HG03432 (cell line): ENCODE measurements around the gene HMX2.
"Not testable (repeated sequence)": the region's sequence is repeated elsewhere in the genome, so short reads cannot be mapped to it uniquely, and the experiment has no call there.

Experiments used
- ATAC-seq: cut with Tn5 transposase; IDR thresholded peaks from one replicate; pipeline ENCODE4 v1.9.1; 2021; ENCODE audit warnings: mild to moderate bottlenecking, moderate library complexity; ENCODE audit not compliant: unreplicated experiment

HMX2 gene

DNA sequence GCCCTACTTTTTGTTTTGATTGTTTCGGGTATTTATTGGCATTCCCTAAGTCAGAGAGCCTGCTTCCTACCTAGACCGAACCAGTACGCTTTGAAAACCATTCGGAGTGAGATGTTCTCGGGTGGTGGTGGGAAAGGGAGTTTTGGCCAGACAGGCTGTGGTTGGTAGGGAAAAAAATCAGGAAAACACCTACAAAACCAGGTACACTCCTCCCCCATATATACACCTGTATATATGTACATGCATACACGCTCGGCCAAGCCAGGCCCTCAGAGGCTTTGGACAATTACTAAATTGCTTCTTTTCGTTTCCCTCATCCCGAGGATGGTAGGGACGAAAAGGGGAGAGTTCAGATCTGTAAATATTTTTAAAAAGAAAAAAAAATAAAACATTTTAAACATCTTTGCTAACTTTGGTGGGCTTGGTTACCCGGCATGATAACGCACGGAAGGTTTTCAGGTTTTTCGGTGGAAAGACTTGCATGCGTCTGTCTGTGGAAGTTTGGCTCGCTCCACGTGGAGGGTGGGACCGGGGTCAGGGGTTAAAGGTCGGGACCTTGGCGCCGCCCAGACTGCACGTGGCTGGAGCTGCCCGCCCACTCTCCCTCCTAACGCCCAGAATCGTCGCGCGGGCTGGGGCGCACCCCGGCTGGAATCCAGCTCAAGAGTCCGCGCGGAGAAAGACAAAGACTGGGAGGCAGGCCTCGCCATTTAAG, 2.5 kb downstream of the HMX2 start:
- no peak for ATAC-seq

DNA sequence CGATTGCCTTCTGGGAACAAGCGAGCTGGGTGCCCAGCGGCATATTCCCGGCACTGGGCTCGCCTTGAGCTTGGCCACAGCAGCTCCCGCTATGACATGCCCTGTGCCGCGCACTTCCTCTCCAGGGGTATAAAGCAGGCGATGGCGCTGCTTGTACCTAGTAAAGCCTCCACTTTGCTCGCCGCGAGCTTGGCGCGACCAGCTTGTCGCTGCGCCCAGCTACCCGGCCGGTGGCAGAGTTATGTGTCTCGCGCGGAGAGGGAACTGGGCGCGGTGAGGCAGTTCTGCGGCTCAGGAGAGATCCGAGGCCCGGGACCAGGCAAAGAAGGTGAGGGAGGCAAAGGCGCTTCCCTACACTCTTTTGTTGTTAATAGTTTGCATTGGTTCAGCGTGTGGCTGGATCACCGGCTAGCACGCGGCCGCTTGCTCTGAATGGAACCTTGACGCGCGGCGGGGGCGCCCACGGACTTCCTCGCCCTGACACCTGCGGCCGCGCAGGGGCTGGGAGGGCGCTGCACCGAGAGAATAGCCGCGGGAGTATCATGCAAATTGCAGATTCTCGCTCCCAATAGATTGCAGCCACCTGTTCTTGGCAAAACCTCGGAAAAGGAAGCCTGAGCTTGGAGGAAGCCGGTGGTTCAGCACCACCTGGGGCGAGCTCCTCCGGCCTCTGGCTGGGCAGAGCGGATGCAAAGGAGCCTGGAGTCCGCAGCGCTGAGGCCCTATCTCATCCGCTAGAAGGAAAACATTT, 3.2 kb downstream of the HMX2 start:
- ATAC-seq, result no peak

DNA sequence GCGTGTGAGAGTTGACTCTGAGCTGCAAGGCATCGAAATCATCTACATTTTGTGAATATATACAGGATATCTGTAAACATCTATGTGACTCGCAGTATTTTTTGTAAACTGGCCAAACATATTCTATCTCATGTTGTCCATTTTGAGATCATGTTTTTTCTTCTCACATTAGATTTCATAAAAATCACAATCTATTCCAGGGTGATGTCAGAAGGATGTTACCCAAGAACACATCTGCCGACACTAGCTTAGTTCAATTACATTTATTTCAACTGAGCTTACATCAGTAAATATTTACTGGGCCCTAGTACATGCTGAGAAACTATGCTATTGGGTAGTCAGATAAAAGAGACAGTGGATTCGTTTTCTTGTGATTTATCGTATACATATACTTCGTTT, 3.8 kb downstream of the HMX2 start:
- no peak for ATAC-seq

DNA sequence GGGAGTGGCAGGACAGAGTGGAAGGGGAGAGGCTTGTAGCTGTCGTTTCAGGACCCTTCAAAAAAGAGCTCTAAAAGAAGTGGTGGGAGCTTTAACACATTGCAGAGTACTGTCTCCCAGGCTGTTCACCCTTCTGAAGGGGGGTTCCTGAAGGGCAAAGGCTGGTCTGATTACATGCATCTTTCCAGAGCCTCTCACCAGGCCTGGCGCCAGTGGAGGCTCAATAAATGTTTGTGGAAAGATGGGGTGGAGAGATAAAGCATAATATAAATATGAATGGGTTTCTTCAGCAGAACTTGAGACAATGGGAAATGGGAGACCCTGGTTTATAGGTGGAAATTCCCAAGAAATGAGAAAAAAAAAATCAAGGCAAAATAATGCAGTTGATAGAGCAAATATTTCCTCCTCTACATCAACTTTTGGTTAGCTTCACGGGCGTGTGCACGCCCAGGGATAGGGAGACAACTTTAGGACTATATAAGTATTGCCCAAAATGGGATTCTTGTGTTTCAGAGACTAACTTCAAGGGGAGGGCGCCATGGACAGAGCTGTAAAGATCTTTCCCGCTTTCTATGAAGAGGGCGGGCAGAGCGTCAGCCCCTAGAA, 5.7 kb downstream of the HMX2 start:
- no peak for ATAC-seq

DNA sequence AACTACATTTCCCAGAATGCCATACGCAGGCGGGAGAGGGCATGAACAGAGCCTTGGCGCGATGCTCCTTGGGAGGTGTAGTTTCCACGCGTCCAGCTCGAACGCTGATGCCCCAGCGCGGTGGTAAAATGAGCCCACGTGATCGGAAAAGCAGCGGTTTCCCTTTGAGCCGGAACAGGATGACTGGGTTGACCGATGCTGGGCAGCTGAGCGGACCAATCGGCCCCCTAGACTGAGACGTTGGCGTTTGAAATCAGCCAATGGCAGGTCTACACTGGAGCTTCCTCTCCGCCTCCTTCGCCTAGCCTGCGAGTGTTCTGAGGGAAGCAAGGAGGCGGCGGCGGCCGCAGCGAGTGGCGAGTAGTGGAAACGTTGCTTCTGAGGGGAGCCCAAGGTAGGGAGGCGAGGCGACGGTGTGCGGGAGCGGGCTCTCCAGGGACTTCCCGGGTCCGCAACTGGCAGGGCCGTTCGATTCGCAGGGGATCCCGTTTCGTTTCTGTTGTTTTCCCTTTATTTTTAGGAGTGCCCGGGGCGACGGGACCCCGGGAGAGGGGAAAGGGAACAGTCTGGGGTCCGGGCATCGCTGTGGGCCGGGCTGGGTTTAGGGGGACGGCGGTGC, 6.3 kb downstream of the HMX2 start, which contains the start of gene BUB3:
Gene BUB3, plus strand, starts transcription at position 311 of the 619 bp plus-strand sequence. CDS start 516 bp downstream, outside the sequence.
- ATAC-seq, result peak; percentile 90

DNA sequence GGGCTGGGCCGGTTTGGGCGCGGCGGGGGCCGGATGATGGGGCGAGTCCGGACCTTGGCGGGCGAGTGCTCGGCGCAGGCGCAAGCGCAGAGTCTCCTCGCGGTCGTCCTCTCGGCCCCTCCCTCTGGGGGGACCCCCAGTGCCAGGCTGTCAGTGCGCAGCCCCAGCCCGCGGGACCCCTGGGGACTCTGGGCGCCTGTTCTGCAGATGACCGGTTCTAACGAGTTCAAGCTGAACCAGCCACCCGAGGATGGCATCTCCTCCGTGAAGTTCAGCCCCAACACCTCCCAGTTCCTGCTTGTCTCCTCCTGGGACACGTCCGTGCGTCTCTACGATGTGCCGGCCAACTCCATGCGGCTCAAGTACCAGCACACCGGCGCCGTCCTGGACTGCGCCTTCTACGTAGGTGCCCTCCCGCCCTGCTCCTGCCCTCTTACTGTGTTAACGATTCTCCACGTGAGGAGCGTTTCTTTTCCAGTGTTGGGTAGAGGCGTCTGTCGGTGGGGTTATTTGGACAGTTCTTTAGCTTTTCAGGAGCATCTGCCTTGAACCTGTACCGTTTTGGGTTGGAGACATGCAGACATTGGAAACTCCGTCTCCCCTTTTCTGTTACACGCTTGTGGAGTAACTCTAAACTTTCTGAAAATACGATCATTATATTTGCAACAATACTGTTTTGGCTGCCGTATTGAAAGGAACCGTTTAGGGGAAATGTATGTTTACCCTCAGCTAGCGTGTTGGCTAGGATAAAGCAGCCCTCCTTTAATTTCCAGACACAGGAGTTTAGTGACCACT, 7.0 kb downstream of the HMX2 start:
- ATAC-seq, result peak; percentile 66

DNA sequence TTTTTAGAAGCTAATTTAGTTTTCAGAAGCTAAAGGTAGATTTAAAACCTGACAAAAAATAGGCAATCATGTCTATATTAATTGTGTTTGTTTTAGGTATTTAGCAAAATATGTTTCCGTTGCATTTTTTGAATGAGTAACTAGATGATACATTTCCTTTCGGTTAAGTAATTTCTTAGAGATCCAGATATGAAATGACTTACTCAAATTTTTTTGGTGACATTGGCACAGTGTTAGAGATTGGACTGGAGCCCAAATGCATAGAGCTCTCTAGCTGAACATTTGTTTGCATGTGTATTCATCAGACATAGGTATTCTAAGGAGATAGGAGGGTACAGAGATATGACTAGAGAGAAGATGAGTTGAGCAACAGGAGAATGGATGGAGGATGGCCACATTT, 8.1 kb downstream of the HMX2 start:
- ATAC-seq, result no peak

DNA sequence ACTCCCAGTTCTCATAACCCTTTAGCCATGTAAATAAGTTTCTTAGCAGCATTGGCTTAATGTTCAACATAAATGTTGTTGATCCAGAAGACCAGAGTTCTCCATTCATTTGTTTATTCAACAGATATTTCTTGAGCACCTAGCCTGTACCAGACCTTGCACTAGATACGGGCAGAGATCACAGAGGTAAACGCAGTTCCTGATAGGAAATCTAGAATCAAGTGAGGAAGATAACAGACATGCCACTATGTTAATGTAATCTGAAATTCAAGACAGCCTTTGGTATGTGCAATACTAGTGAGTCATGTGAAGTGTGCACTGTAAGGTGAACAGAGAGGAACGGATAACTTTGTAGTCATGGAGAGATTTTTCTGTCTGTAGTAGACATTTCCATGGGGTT, 9.3 kb downstream of the HMX2 start:
- no peak for ATAC-seq

DNA sequence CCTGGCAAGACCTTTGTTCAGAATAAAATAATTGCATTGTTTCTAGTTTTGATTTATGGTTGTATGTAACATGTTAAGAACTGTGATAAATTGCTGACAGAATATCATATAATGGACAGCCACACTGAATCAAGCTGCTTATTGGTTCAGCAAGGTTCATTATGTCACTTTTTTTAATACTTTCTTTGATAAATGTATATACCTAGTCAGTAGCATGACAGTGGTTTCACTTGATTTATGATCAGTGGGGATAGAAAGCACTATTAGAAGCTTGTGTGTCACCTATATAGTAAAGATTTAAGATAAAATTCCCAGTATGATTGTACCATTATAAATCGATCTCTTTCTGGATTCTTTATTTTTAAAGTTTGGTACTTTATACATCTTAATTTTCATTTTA, 10.7 kb downstream of the HMX2 start:
- ATAC-seq, result no peak

DNA sequence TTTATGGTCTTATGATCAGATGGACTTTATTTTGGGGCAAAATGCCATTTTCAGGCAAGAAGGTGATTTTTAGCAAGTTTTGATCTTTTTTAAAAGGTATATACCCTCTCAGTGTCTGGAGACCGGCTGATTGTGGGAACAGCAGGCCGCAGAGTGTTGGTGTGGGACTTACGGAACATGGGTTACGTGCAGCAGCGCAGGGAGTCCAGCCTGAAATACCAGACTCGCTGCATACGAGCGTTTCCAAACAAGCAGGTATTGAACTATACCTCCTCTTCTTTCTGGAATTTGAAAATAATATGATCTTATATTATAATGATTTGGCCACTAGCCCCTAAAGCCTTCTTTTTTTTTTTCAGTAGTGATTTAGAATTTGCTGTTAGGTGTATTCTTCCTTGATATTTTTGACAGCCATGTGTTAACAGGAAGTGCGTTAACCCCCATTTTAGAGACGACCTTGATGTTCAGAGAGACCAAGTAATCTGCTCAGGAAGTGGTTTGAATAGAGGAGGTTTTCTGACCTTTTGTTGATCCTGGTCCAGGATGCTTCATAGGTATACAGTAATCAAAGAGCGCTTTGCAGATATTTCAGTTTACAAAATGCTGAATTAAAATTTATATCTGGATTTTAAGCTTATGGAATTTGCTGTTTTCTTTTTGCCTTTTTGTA, 12.5 kb downstream of the HMX2 start:
- no peak for ATAC-seq

DNA sequence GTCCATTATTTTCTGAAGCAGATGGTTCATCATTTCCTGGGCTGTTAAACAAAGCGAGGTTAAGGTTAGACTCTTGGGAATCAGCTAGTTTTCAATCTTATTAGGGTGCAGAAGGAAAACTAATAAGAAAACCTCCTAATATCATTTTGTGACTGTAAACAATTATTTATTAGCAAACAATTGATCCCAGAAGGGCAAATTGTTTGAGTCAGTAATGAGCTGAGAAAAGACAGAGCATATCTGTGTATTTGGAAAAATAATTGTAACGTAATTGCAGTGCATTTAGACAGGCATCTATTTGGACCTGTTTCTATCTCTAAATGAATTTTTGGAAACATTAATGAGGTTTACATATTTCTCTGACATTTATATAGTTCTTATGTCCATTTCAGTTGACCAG, 16.4 kb downstream of the HMX2 start:
- no peak for ATAC-seq

DNA sequence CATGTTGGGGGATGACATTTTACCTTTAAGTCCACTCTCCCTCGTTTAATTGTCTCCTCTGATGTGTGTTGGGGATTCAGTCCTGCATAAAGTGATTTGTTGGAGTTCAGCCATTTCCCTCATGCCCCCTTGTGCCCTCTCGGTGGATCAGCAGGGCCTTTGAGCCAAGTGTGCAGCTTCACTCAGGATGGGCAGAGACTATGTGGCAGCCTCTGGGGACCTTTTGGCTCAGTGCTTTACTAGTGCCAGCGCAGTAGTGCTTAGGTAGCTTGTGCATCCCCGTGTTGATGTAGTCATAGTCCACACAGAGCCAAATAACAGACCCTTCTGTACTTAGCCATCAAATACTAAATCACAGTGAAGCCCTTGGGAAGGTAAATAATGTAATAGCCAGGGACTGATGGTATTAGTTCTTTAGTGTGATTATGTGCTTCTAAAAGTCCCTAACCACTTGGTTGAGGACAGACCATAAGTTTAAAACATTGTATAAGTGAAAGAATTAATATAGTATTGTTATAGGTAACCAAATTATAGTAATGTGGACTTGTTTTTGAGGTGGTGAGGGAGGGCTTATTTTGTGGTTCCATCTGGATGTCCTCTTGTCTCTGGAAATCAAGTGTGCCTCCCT, 17.6 kb downstream of the HMX2 start:
- ATAC-seq, result no peak

DNA sequence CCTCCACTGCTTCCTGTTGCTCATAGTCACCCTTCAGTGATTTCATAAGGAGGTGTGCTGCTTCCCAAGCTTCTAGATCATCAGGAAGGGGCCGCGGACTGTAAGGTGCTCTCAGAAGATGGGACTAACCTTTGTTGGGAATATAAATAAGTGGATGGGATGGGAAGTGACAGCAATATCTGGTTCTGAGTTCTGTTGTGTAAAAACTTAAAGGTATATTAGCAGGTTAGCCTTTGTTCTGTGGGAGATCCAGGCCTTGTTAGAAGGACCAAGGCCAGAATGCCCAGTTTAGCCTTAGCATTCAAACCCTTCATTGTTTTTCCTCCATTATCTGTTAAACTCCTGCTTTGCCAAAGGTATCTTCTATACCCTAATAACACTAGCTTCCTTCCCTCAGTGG, 18.7 kb downstream of the HMX2 start:
- ATAC-seq, result no peak

DNA sequence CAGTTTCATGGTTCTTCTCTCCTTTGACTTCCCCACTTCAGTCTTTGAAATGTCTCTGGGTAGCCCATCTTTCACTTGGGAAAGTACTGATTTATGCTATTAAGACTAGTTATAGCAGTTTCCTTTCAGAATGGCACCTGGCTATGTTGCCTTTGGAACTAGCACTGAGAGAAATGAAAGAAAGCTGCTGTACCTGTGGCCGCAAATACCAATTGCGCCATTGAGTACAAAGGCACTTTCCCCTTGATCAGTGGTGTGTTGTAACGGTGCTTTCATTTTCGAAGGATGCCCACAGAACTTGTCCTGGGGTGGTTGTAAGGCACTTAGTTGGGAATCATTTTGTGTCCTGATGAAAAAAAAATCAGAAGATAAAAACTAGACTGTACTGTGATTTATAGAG, 23.0 kb downstream of the HMX2 start:
- no peak for ATAC-seq

DNA sequence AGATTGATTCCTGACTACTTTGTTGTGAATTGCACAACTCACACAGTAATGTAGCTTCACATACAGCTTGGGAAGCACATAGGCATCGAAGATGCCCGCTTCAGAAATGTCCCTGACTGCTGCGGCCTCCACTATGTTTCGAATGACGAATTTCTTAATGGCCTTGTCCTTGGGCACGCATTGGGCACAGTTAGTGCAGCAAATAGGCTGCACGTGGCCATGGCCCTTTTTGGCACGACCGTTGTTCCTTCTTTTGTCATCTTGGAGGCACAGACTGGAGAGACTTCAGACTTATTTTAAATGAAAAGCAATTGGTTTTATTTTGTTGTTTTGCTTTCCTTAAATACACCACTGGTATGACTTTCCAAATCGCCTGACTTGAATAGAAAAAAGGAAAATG, 23.7 kb downstream of the HMX2 start:
- not testable (repeated sequence) for ATAC-seq

DNA sequence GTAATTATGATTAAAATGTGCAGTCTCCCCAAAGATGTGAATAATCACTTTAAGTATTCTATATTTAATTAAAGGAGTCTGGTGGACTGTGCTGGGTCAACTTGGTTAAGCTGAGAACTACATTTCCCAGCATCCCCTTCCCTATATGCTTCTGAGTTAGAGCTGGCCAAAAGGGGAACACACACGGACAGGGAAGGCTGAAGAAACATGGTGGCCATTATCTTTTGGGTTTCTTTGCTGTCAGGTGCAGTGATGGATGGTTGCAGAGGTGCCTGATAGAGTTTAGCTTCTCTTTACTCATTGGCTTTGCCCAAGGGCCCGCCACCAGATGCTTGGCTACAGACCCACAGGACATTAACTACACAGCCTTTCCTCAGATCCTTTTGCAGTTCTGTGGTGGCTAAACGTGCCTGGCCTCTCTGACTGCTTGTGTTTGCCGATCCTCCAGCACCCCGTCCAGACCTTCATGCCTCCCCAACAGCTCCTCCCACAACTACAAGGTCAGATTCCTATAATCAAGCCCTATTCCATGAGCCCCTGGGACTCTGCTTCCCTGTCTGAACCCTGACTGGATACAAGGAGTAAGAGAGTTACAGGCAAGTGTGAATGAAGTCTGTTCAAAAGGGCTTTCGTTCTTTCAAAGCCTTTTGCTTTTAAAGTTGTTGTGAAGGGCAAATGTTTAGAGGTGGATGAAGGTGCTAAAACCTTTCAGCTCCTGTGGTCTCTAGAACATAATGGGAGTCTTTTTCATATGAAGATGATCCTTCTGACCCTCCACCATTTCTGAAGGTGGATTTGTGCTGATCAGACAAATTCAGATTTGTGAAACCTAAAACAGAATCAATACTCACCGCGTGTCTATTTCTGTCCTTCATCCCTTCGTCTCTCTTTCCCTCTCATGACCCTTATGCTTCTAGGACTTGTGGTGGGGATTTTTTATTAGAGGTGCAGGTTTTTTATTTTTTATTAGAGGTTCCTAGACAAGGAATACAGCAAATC, 27.8 kb downstream of the HMX2 start:
- no peak for ATAC-seq

DNA sequence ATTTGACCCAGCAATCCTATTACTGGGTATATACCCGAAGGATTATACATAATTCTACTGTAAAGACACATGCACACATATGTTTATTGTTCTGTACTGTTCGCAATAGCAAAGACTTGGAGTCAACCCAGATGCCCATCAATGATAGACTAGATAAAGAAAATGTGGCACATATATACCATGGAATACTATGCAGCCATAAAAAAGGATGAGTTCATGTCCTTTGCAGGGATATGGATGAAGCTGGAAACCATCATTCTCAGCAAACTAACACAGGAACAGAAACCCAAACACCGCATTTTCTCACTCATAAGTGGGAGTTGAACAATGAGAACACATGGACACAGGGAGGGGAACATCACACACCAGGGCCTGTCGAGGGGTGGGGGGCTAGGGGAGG, 30.5 kb downstream of the HMX2 start:
- not testable (repeated sequence) for ATAC-seq
